Keratinocyte (primary cell): Measurements from ENCODE around the gene CNTNAP2. TPM values are rescaled to one million over a fixed set of nuclear protein-coding genes. Genes with fewer than 3 reads are reported as not detected.

Experiments
- DNase-seq: peaks from one replicate; pipeline ENCODE4 v3.0.0-alpha.2; 2011; ENCODE audit warnings: low read depth, missing footprints, low spot score
- FAIRE-seq: peaks from 2 replicates; lab custom pipeline; 2011; peaks lifted over from hg19 to GRCh38; lab: Jason Lieb, UNC
- H2AFZ ChIP-seq: 2 replicates; pipeline ENCODE4 v1.6.0; 2012; ENCODE audit warnings: low read length, control low read depth, inconsistent platforms; ENCODE audit not compliant: control insufficient read depth
- H3K27ac ChIP-seq: 2 replicates; pipeline ENCODE4 v1.5.1; 2011; ENCODE audit warnings: low read length; ENCODE audit not compliant: control insufficient read depth, insufficient read depth
- H3K27me3 ChIP-seq: 3 replicates; pipeline ENCODE4 v1.6.0; 2011; ENCODE audit warnings: low read length; ENCODE audit not compliant: control insufficient read depth, insufficient read depth; ENCODE audit errors: extremely low read depth
- H3K36me3 ChIP-seq, 2 experiments: 2 replicates in 1 of 2; 3 replicates in 1 of 2; pipeline ENCODE4 v1.5.1; 2011; ENCODE audit warnings: low read length in 2 of 2, mild to moderate bottlenecking in 1 of 2; ENCODE audit not compliant: control insufficient read depth in 2 of 2, insufficient read depth in 2 of 2; ENCODE audit errors: extremely low read depth in 1 of 2
- H3K4me1 ChIP-seq: 3 replicates; pipeline ENCODE4 v1.5.1; 2011; ENCODE audit warnings: low read length; ENCODE audit not compliant: control insufficient read depth, insufficient read depth; ENCODE audit errors: extremely low read depth
- H3K4me2 ChIP-seq: 3 replicates; pipeline ENCODE4 v1.6.0; 2011; ENCODE audit warnings: low read depth, low read length; ENCODE audit not compliant: control insufficient read depth, insufficient read depth; ENCODE audit errors: extremely low read depth
- H3K4me3 ChIP-seq, 3 experiments: fragments of 200-600 bp in 1 of 3; sonication (generic) in 1 of 3; 2 replicates in 2 of 3; 3 replicates in 1 of 3; pipeline ENCODE4 v1.5.1; 2011 to 2016; ENCODE audit warnings: low read length in 3 of 3, mild to moderate bottlenecking in 3 of 3, control low read depth in 2 of 3, inconsistent platforms in 1 of 3, low read depth in 1 of 3, mixed read lengths in 1 of 3, mixed run types in 1 of 3, moderate library complexity in 1 of 3; ENCODE audit not compliant: control insufficient read depth in 2 of 3, insufficient read depth in 2 of 3; ENCODE audit errors: extremely low read depth in 1 of 3
- H3K79me2 ChIP-seq: 2 replicates; pipeline ENCODE4 v1.6.0; 2012; ENCODE audit warnings: low read length; ENCODE audit not compliant: control insufficient read depth, insufficient read depth
- H3K9ac ChIP-seq: 3 replicates; pipeline ENCODE4 v1.6.0; 2011; ENCODE audit warnings: low read length; ENCODE audit not compliant: control insufficient read depth, insufficient read depth; ENCODE audit errors: extremely low read depth
- H3K9me1 ChIP-seq: 3 replicates; pipeline ENCODE4 v1.6.0; 2011; ENCODE audit warnings: low read length; ENCODE audit not compliant: control insufficient read depth, insufficient read depth; ENCODE audit errors: extremely low read depth
- H3K9me3 ChIP-seq: 2 replicates; pipeline ENCODE4 v1.5.1; 2012; ENCODE audit warnings: low read depth, low read length; ENCODE audit not compliant: control insufficient read depth
- H4K20me1 ChIP-seq: 3 replicates; pipeline ENCODE4 v1.6.0; 2011; ENCODE audit warnings: low read length; ENCODE audit not compliant: control insufficient read depth, insufficient read depth; ENCODE audit errors: extremely low read depth
- EZH2 ChIP-seq: IDR thresholded peaks from one replicate; pipeline ENCODE4 v1.6.1; 2012; ENCODE audit warnings: inconsistent platforms, mild to moderate bottlenecking, low read length, moderate library complexity
- dilution Hi-C: fragments of 300-500 bp; cut with MboI; formaldehyde crosslinking; loops from one replicate; pipeline ENCODE4 v1.7.0; 2020; ENCODE audit warnings: low sequenced_read_pairs; ENCODE audit not compliant: extremely low pct_ligation_motif_present
- polyA plus RNA-seq, 5 experiments: library from polyadenylated mRNA; depleted of rRNA in 3 of 5; stranded (reverse) in 3 of 5; stranded (forward) in 1 of 5; unstranded in 1 of 5; fragments of >200 nt; gene quantifications; 1 replicate in 1 of 5; 2 replicates in 3 of 5; 3 replicates in 1 of 5; pipeline versions ENCODE4 v1.2.1 to v1.2.3, GENCODE V29; 2011 to 2012; ENCODE audit warnings: missing spikeins in 2 of 5, low read depth in 1 of 5, low replicate concordance in 1 of 5
- TF ChIP-seq, protein P1 (sequence below), 3 experiments: IDR thresholded peaks in 1 of 3; conservative IDR thresholded peaks in 1 of 3; optimal IDR thresholded peaks in 1 of 3; 2 replicates in 2 of 3; 3 replicates in 1 of 3; pipeline versions ENCODE3 to v1.5.1; 2011; ENCODE audit warnings: low read length in 3 of 3, mild to moderate bottlenecking in 3 of 3, moderate library complexity in 2 of 3, control low read depth in 1 of 3, inconsistent platforms in 1 of 3; ENCODE audit not compliant: insufficient read depth in 2 of 3; ENCODE audit errors: extremely low read depth in 1 of 3

Gene CNTNAP2
- polyA plus RNA-seq, 1 donor (not counting 4 experiments of a cell fraction or from before 2014, with no cell fraction given) = 1.4 TPM

DNA sequence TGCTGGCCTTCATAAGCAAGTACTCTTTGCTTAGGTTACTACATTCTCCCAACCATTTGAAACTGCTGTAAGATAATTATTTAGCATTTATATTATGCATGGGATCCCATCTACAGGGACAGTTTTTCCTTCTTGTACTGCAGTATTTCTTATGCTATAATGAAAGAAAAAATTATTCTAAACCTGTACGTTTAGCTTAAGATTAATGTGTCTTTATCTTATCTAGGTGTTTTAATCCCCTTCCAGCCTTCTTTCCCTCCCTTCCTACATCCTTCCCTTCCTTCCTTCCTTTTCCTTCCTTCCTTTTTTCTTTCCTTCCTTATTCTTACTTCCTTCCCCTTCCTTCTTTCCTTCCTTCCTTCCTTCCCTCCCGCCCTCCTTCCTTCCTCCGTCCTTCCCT is 778.3 kb downstream of the CNTNAP2 start:
- Histone ChIP-seq H3K27ac (no peak overlapping the region), H4K20me1 (no peaks in the 10 kb centered on the region), H2AFZ (no peak overlapping the region), H3K9me3 (no peaks in the 10 kb centered on the region), H3K27me3 (no peaks in the 10 kb centered on the region), H3K4me1 (no peaks in the 10 kb centered on the region), H3K79me2 (no peaks in the 10 kb centered on the region), H3K9ac (no peak overlapping the region), H3K4me3 (no peak overlapping the region), H3K9me1 (no peaks in the 10 kb centered on the region), H3K36me3 (no peaks in the 10 kb centered on the region), H3K4me2 (no peak overlapping the region)
- no peak for DNase-seq
- no peak for TF ChIP-seq EZH2
- TF ChIP-seq, protein P1, sequence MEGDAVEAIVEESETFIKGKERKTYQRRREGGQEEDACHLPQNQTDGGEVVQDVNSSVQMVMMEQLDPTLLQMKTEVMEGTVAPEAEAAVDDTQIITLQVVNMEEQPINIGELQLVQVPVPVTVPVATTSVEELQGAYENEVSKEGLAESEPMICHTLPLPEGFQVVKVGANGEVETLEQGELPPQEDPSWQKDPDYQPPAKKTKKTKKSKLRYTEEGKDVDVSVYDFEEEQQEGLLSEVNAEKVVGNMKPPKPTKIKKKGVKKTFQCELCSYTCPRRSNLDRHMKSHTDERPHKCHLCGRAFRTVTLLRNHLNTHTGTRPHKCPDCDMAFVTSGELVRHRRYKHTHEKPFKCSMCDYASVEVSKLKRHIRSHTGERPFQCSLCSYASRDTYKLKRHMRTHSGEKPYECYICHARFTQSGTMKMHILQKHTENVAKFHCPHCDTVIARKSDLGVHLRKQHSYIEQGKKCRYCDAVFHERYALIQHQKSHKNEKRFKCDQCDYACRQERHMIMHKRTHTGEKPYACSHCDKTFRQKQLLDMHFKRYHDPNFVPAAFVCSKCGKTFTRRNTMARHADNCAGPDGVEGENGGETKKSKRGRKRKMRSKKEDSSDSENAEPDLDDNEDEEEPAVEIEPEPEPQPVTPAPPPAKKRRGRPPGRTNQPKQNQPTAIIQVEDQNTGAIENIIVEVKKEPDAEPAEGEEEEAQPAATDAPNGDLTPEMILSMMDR (optimal IDR thresholded peaks at IDR 0.05 in 1 of 3, IDR thresholded peaks at IDR 0.05 in 1 of 3, conservative IDR thresholded peaks at IDR 0.05 in 1 of 3; ENCODE audit: extremely low read depth in 1 of 3, insufficient read depth in 2 of 3, low read length in 3 of 3) = no peak
- dilution Hi-C loops = no loop called here
- no peak for FAIRE-seq

DNA sequence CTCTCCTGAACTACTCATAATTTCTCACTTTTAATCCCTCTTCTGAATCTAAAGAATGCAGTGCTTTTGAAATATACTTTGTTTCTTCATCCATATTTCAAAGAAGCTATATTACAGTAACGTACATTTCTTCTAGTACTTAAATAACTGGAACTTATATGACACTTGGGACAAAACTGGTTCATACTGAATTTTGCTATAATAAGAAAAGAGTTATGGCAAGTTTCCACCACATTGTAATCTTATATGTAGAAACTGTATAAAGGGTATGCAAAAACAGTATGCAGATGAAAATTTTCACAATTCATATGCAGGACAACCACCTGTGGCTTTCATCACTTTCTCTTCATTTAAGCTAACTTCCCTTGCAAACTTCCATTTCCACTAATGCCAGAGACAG is 785.7 kb downstream of the CNTNAP2 start:
- FAIRE-seq (no peak), DNase-seq (no peak)
- Histone ChIP-seq H3K4me1 (no peaks in the 10 kb centered on the region), H2AFZ (no peak overlapping the region), H3K4me2 (no peak overlapping the region), H4K20me1 (no peaks in the 10 kb centered on the region), H3K9ac (no peak overlapping the region), H3K9me3 (no peaks in the 10 kb centered on the region), H3K9me1 (no peaks in the 10 kb centered on the region), H3K79me2 (no peaks in the 10 kb centered on the region), H3K27me3 (no peaks in the 10 kb centered on the region), H3K27ac (no peak overlapping the region), H3K4me3 (no peak overlapping the region), H3K36me3 (no peaks in the 10 kb centered on the region)
- dilution Hi-C loops = no loop called here
- TF ChIP-seq EZH2 = no peak
- TF ChIP-seq, protein P1 (optimal IDR thresholded peaks at IDR 0.05 in 1 of 3, IDR thresholded peaks at IDR 0.05 in 1 of 3, conservative IDR thresholded peaks at IDR 0.05 in 1 of 3; ENCODE audit: extremely low read depth in 1 of 3, insufficient read depth in 2 of 3, low read length in 3 of 3) = no peak
